PC-9 (cell line): ENCODE measurements around the gene CSNK2A1. TPM values are rescaled to one million over a fixed set of nuclear protein-coding genes. Genes with fewer than 3 reads are reported as not detected.

Source experiments
- BruUV-seq: library from RNA; stranded (reverse); fragments of 400-500 nt; replicated peaks from 2 replicates; lab custom pipeline; 2021; lab: Mats Ljungman, UMichigan
- CTCF ChIA-PET: fragments of 300-600 bp; sonication (Branson Sonifier 250); formaldehyde crosslinking; loops from one replicate; lab custom pipeline; 2022; ENCODE audit warnings: antibody characterized with exemption; lab: Charles Lee
- POLR2A ChIA-PET: fragments of 300-600 bp; sonication (Branson Sonifier 250); formaldehyde crosslinking; loops from one replicate; lab custom pipeline; 2022; ENCODE audit warnings: antibody characterized with exemption; ENCODE audit not compliant: unreplicated experiment; lab: Charles Lee
- DNase-seq, 2 experiments: peaks; one replicate each; pipeline versions ENCODE4 v3.0.0 to v3.0.0-alpha.2; 2015 to 2022; ENCODE audit warnings: mixed read lengths in 1 of 2
- H2AFZ ChIP-seq: fragments of 200-600 bp; sonication (generic); 2 replicates; pipeline ENCODE4 v1.8.1; 2017; ENCODE audit warnings: antibody characterized with exemption
- H3F3A ChIP-seq: fragments of 200-600 bp; sonication (generic); 2 replicates; pipeline ENCODE4 v1.8.1; 2017; ENCODE audit warnings: antibody characterized with exemption, mild to moderate bottlenecking, low read depth; ENCODE audit not compliant: insufficient read depth
- H3K27ac ChIP-seq: fragments of 200-600 bp; sonication (generic); 2 replicates; pipeline ENCODE4 v1.6.1; 2016; ENCODE audit warnings: mixed run types
- H3K27me3 ChIP-seq: fragments of 200-600 bp; sonication (generic); 2 replicates; pipeline ENCODE4 v1.6.1; 2016; ENCODE audit warnings: low read depth, mixed run types; ENCODE audit not compliant: insufficient read depth
- H3K36me3 ChIP-seq: fragments of 200-600 bp; sonication (generic); 2 replicates; pipeline ENCODE4 v1.6.1; 2016; ENCODE audit warnings: low read depth, mixed run types
- H3K4me1 ChIP-seq: fragments of 200-600 bp; sonication (generic); replicated peaks from 2 replicates; pipeline ENCODE4 v1.6.1; 2016; ENCODE audit warnings: mixed run types; ENCODE audit not compliant: insufficient read depth
- H3K4me2 ChIP-seq: fragments of 200-600 bp; sonication (generic); 2 replicates; pipeline ENCODE4 v1.6.1; 2017; ENCODE audit warnings: mixed run types
- H3K4me3 ChIP-seq: fragments of 200-600 bp; sonication (generic); 2 replicates; pipeline ENCODE4 v1.6.1; 2016; ENCODE audit warnings: mixed run types
- H3K79me2 ChIP-seq: fragments of 200-600 bp; sonication (generic); 2 replicates; pipeline ENCODE4 v1.6.1; 2017; ENCODE audit warnings: low read depth, mixed run types
- H3K9me2 ChIP-seq: fragments of 200-600 bp; sonication (generic); 2 replicates; pipeline ENCODE4 v1.8.1; 2017; ENCODE audit warnings: mild to moderate bottlenecking; ENCODE audit not compliant: insufficient read depth
- H3K9me3 ChIP-seq: fragments of 200-600 bp; sonication (generic); 2 replicates; pipeline ENCODE4 v1.8.1; 2016; ENCODE audit warnings: low read depth; ENCODE audit not compliant: insufficient read depth
- H4K20me1 ChIP-seq: fragments of 200-600 bp; sonication (generic); 2 replicates; pipeline ENCODE4 v1.8.1; 2017; ENCODE audit not compliant: insufficient read depth
- CTCF ChIP-seq: fragments of 200-600 bp; sonication (generic); conservative IDR thresholded peaks from 2 replicates; pipeline ENCODE4 v1.6.1; 2017; ENCODE audit warnings: mixed run types, antibody characterized with exemption, mild to moderate bottlenecking, moderate library complexity
- EZH2 ChIP-seq: fragments of 200-600 bp; sonication (generic); IDR thresholded peaks from 2 replicates; pipeline ENCODE4 v1.8.0; 2017; ENCODE audit warnings: antibody characterized with exemption, low read depth
- intact Hi-C: fragments of 100-400 bp; cut with micrococcal nuclease; formaldehyde crosslinking; loops from one replicate; pipeline ENCODE4 v1.10.0; 2022; ENCODE audit not compliant: unreplicated experiment
- total RNA-seq: library from RNA; stranded (reverse); gene quantifications from 2 replicates; pipeline ENCODE4 v1.2.3, GENCODE V29; 2021

The CSNK2A1 gene
- total RNA-seq, 1 experiment from 2014 or later, result 222 TPM

DNA sequence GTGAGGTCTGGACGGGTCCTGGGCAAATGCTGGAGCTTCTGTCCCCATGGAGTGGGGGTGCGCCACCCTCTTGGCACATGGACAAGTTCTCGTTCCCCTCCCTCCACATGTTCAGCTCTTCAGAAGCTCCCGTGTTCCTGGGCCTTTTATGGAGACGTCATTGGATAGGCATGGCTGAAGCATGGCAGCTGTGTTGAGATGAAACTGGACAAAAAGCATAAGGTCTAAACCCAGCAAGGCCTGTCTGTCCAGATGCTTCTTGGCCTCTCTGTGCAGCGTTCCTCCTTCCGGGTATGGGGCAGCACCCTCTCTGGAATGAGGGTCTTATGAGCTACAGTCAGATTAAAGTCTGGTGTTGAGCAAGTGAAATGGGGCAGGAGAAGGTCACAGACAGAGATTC, 108.0 kb downstream of the CSNK2A1 start:
- Histone ChIP-seq H4K20me1 (0 out of 2 replicates have a peak, but pooled peaks cover 3% of the 10 kb centered on the region), H3K9me3 (no peaks in the 10 kb centered on the region), H3K27me3 (no peaks in the 10 kb centered on the region), H3K9me2 (no peaks in the 10 kb centered on the region), H3K79me2 (no peaks in the 10 kb centered on the region), H3K4me2 (no peak overlapping the region), H3K4me1 (no peaks in the 10 kb centered on the region), H3K36me3 (peaks cover 21% of the 10 kb centered on the region), H3F3A (peaks cover 44% of the 10 kb centered on the region), H3K4me3 (no peak overlapping the region), H2AFZ (no peak overlapping the region), H3K27ac (no peak overlapping the region)
- no peak for DNase-seq
- POLR2A ChIA-PET, result no interaction called here
- intact Hi-C loops, result no loop called here
- CTCF ChIA-PET, result interaction anchor here (0.7 kb wide), 1 partner anchor 24 kb away, joined by 5 read pairs; no protein-coding TSS in a partner anchor
- TF ChIP-seq EZH2, result no peak
- TF ChIP-seq CTCF, result no peak
- no TSS peak for BruUV-seq

- CTCF ChIA-PET, result interaction anchor here (0.7 kb wide), 1 partner anchor 25 kb away, joined by 5 read pairs; no protein-coding TSS in a partner anchor
Observed at GRCh38 chr20:434661-435419, 108.8 kb downstream of the CSNK2A1 start.

DNA sequence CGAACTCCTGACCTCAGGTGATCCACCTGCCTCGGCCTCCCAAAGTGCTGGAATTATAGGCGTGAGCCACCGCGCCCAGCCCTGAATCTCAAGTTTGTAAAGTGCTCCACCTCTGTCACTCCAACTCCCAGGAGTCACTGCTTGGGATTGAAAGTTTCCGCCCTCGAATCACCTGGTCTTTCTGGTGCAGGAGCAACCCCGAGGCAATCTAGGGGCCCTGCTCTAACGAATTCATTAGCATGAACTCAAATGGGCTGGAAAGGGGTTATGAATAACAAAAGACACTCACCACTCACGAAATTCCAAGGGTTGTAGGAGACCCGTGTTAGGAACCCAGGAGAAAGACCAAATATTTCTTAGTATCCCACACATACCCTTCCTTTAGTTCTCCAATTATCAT, 109.4 kb downstream of the CSNK2A1 start:
- CTCF ChIA-PET, result no interaction called here
- BruUV-seq, result no TSS peak

More at GRCh38 chr20:434661-435419, 108.8 kb downstream of the CSNK2A1 start:
- no peaks in the 10 kb centered on the region for H3K4me1 ChIP-seq
- TSS peak; percentile 11 for BruUV-seq
- no peak overlapping the region for H3K4me2 ChIP-seq
- no peak overlapping the region for H3K27ac ChIP-seq
- H3K27me3 ChIP-seq, result no peaks in the 10 kb centered on the region
- POLR2A ChIA-PET, result interaction anchor here (0.6 kb wide), 1 partner anchor 531 kb away, joined by 3 read pairs; no protein-coding TSS in a partner anchor
- H3K9me2 ChIP-seq, result no peaks in the 10 kb centered on the region
- intact Hi-C loops, result loop anchor here (5.0 kb wide), 1 partner anchor 302 kb away; no protein-coding TSS in a partner anchor
- no peaks in the 10 kb centered on the region for H3K9me3 ChIP-seq
- H3F3A ChIP-seq, result peaks cover 51% of the 10 kb centered on the region
- no peak overlapping the region for H2AFZ ChIP-seq
- H3K36me3 ChIP-seq, result peaks cover 17% of the 10 kb centered on the region
- TF ChIP-seq CTCF, result no peak
- TF ChIP-seq EZH2, result no peak
- 0 out of 2 replicates have a peak, but pooled peaks cover 3% of the 10 kb centered on the region for H4K20me1 ChIP-seq
- no peak for DNase-seq
- H3K4me3 ChIP-seq, result no peak overlapping the region
- H3K79me2 ChIP-seq, result no peaks in the 10 kb centered on the region

More for the DNA sequence above, 109.4 kb downstream of the CSNK2A1 start:
- H3K4me3 ChIP-seq, result no peak overlapping the region
- peaks cover 14% of the 10 kb centered on the region for H3K36me3 ChIP-seq
- POLR2A ChIA-PET, result interaction anchor here (0.6 kb wide), 1 partner anchor 531 kb away, joined by 3 read pairs; no protein-coding TSS in a partner anchor
- H3K9me2 ChIP-seq, result no peaks in the 10 kb centered on the region
- H3K4me2 ChIP-seq, result no peak overlapping the region
- no peaks in the 10 kb centered on the region for H3K4me1 ChIP-seq
- H4K20me1 ChIP-seq, result 0 out of 2 replicates have a peak, but pooled peaks cover 3% of the 10 kb centered on the region
- TF ChIP-seq CTCF (no peak), EZH2 (no peak)
- no peaks in the 10 kb centered on the region for H3K79me2 ChIP-seq
- H3K27me3 ChIP-seq, result no peaks in the 10 kb centered on the region
- no peak for DNase-seq
- no peak overlapping the region for H3K27ac ChIP-seq
- intact Hi-C loops, result loop anchor here (5.0 kb wide), 1 partner anchor 303 kb away; no protein-coding TSS in a partner anchor
- H3F3A ChIP-seq, result peaks cover 51% of the 10 kb centered on the region
- H2AFZ ChIP-seq, result no peak overlapping the region
- no peaks in the 10 kb centered on the region for H3K9me3 ChIP-seq
